WTC11 (cell line): ENCODE data around the gene MXD3.

Experiments used
- CREB1 ChIP-seq: sonication (generic); formaldehyde crosslinking; IDR thresholded peaks from 2 replicates; pipeline ENCODE4 v1.8.0; 2023; ENCODE audit warnings: mild to moderate bottlenecking, missing genetic modification reagents
- CTCF ChIP-seq: fragments of 200-600 bp; IDR thresholded peaks from 2 replicates; pipeline ENCODE4 v1.8.0; 2022; ENCODE audit warnings: antibody characterized with exemption
- ETV6 ChIP-seq: sonication (generic); formaldehyde crosslinking; IDR thresholded peaks from 2 replicates; pipeline ENCODE4 v1.8.1; 2022; ENCODE audit warnings: mild to moderate bottlenecking, missing genetic modification reagents
- FOXJ3 ChIP-seq: sonication (generic); formaldehyde crosslinking; IDR thresholded peaks from 2 replicates; pipeline ENCODE4 v1.9.0; 2021; ENCODE audit warnings: missing genetic modification reagents, mild to moderate bottlenecking, borderline replicate concordance
- MLX ChIP-seq: sonication (generic); formaldehyde crosslinking; IDR thresholded peaks from 2 replicates; pipeline ENCODE4 v1.8.1; 2023; ENCODE audit warnings: mild to moderate bottlenecking, missing genetic modification reagents, moderate library complexity
- NFYB ChIP-seq: sonication (generic); formaldehyde crosslinking; conservative IDR thresholded peaks from 2 replicates; pipeline ENCODE4 v1.8.0; 2022; ENCODE audit warnings: low read depth, missing genetic modification reagents
- ZMAT4 ChIP-seq: fragments of 250-450 bp; sonication (Bioruptor Pico); IDR thresholded peaks from 2 replicates; pipeline ENCODE4 v1.9.0; 2021; ENCODE audit warnings: mild to moderate bottlenecking
- ZNF232 ChIP-seq: sonication (generic); formaldehyde crosslinking; IDR thresholded peaks from 2 replicates; pipeline ENCODE4 v1.8.0; 2022; ENCODE audit warnings: mild to moderate bottlenecking, missing genetic modification reagents
- ZNF512 ChIP-seq: sonication (generic); formaldehyde crosslinking; IDR thresholded peaks from 2 replicates; pipeline ENCODE4 v1.8.1; 2022; ENCODE audit warnings: missing genetic modification reagents, borderline replicate concordance

GRCh38 chr5:177349362-177349647, 37.6 kb upstream of the MXD3 start:
- TF ChIP-seq CTCF (no peak), MLX (CRISPR knock-in tag) (no peak), ZMAT4 (CRISPR knock-in tag) (no peak), CREB1 (CRISPR knock-in tag) (no peak), ZNF232 (no peak), ZNF512 (CRISPR knock-in tag) (no peak), FOXJ3 (CRISPR knock-in tag) (no peak), ETV6 (no peak), NFYB (CRISPR knock-in tag) (no peak)
